ENCODE data around the gene PNPLA7. TPM values are rescaled to one million over a fixed set of nuclear protein-coding genes. Genes with fewer than 3 reads are reported as not detected.

The PNPLA7 gene
- total RNA-seq, 1 donor from 2014 or later, result 16.2 TPM

DNA sequence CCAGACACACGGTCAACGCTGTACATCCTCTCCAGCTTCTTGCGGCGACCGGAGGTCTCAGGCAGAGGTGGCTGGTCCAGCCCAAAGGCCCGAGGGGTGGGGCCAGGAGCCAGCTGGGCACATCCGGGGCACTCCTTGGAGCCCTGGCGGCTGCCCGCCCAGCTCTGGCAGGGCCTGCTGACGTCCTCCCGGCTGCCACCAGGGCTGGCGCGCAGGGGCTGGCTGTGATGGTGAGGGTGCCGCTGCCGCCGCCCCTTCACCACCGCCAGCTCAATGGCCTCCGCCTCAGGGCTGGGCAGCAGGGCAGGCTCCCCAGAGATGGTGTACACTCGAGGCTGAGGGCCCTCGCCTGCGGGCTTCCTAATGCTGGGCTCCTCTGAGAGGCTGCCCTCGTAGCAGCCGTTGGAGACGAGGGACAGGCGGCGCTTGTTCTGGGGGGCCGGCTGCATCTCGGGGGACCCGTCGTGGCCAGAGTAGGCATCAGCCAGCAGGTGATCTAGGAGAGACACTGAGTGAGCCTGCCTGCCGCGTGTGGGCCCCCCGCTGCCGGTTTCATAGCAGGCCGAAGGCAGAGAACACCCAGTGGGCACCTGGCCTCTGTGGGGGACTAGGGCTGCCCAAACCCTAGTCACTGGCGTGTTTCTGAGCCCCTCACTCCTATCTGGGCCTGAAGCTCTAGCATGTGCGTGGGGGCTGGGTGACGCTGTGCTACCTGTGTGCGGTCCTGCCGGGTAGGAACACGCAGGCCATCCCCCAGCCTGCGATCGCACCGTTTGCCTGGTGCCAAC is 92.6 kb downstream of the PNPLA7 start:
- peak overlapping the region; percentile 83 to 86 for H3K4me3 ChIP-seq
- H3K27me3 ChIP-seq, result no peaks in the 10 kb centered on the region
- H3K9me3 ChIP-seq, result no peaks in the 10 kb centered on the region
- intact Hi-C loops (cut with DNase I), result no loop called here
- TF ChIP-seq, protein P1, sequence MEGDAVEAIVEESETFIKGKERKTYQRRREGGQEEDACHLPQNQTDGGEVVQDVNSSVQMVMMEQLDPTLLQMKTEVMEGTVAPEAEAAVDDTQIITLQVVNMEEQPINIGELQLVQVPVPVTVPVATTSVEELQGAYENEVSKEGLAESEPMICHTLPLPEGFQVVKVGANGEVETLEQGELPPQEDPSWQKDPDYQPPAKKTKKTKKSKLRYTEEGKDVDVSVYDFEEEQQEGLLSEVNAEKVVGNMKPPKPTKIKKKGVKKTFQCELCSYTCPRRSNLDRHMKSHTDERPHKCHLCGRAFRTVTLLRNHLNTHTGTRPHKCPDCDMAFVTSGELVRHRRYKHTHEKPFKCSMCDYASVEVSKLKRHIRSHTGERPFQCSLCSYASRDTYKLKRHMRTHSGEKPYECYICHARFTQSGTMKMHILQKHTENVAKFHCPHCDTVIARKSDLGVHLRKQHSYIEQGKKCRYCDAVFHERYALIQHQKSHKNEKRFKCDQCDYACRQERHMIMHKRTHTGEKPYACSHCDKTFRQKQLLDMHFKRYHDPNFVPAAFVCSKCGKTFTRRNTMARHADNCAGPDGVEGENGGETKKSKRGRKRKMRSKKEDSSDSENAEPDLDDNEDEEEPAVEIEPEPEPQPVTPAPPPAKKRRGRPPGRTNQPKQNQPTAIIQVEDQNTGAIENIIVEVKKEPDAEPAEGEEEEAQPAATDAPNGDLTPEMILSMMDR (IDR thresholded peaks at IDR 0.05), result no peak
- no peak for TF ChIP-seq POLR2A (IDR thresholded peaks at IDR 0.05)
- no peak for TF ChIP-seq POLR2AphosphoS5 (IDR thresholded peaks at IDR 0.05; ENCODE audit: insufficient read depth in 1 of 2, low read depth in 1 of 2)
- H3K4me1 ChIP-seq, result peaks cover 43% of the 10 kb centered on the region
- peak overlapping the region; percentile 65 for H3K27ac ChIP-seq
- DNase-seq (ENCODE audit: extremely low spot score in 2 of 2), result no peak
- H3K36me3 ChIP-seq, result no peaks in the 10 kb centered on the region

DNA sequence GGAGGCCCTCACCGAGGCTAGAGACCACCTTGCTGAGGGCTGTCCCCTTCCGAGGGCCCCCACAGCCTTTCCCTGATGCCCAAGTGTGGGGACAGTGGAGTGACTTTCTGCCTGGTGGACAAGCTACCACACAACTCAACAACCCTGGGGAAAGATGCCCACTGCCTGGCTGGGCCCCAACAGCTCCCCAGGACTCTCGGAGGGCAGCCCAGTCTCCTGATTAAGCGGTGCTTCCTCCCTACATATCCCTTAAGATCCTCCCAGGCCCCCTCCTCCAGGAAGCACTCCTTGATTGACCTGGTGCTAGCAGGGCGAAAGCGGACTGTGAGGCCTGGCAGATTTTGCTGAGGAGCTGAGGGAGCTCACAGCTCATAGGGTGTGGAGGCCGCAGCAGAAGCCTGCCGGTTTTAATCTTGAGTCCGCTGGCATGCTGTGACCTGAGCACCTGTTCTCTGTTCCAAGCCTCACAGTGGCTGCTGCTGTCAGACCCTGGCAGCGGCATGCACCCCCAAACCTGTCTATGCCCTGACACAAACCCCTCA is 93.3 kb downstream of the PNPLA7 start:
- H3K27ac ChIP-seq, result no peak overlapping the region
- no peaks in the 10 kb centered on the region for H3K27me3 ChIP-seq
- H3K36me3 ChIP-seq, result no peaks in the 10 kb centered on the region
- DNase-seq (ENCODE audit: extremely low spot score in 2 of 2), result no peak
- intact Hi-C loops (cut with DNase I), result no loop called here
- H3K9me3 ChIP-seq, result no peaks in the 10 kb centered on the region
- peaks cover 43% of the 10 kb centered on the region for H3K4me1 ChIP-seq
- no peak for TF ChIP-seq POLR2AphosphoS5 (IDR thresholded peaks at IDR 0.05; ENCODE audit: insufficient read depth in 1 of 2, low read depth in 1 of 2)
- TF ChIP-seq POLR2A (IDR thresholded peaks at IDR 0.05), result no peak
- TF ChIP-seq, protein P1 (IDR thresholded peaks at IDR 0.05), result no peak
- H3K4me3 ChIP-seq, result no peak overlapping the region

DNA sequence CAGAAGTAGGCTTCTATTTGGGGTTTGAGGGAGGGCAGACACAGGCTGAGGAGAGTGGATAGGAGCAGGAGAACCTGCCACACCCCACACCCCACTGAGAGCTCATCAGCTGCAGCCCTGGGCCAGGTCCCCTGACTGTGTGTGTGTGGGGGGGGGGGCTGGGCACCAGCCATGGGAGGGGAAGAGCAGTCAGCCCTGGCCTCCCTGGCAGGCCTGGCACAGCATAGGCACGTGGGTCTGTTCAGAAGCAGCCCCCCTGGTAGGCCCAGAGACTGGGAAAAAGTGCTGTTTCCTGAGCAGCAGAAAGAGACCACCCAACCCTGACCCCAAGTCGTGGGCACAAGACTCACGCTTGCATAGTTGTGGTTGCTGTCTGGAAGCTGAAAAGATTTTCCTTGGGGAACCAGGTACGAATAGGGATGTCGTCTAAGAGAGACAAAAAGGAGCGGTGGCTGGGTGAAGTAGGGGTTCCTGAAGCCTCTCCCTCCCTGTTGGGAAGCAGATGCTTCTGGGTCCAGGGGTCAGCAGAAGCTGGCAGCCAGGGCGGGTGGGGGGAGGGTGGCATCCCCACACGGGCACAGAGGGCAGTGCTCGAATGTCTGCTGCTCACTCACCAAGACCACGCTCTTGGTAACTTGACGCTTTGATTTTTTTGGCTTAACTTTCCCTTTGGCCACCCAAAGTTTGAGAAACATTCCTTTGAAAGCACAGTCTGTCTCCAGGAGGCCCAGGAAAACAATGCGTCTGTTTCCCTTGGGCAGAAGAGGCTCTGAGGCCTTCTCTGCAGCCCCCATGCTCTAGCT is 93.9 kb downstream of the PNPLA7 start:
- no peak for DNase-seq (ENCODE audit: extremely low spot score in 2 of 2)
- TF ChIP-seq, protein P1 (IDR thresholded peaks at IDR 0.05), result no peak
- TF ChIP-seq POLR2A (IDR thresholded peaks at IDR 0.05), result no peak
- TF ChIP-seq POLR2AphosphoS5 (IDR thresholded peaks at IDR 0.05; ENCODE audit: insufficient read depth in 1 of 2, low read depth in 1 of 2), result no peak
- intact Hi-C loops (cut with DNase I), result no loop called here
- Histone ChIP-seq H3K4me1 (peaks cover 43% of the 10 kb centered on the region), H3K36me3 (no peaks in the 10 kb centered on the region), H3K4me3 (no peak overlapping the region), H3K9me3 (no peaks in the 10 kb centered on the region), H3K27me3 (no peaks in the 10 kb centered on the region), H3K27ac (no peak overlapping the region)

DNA sequence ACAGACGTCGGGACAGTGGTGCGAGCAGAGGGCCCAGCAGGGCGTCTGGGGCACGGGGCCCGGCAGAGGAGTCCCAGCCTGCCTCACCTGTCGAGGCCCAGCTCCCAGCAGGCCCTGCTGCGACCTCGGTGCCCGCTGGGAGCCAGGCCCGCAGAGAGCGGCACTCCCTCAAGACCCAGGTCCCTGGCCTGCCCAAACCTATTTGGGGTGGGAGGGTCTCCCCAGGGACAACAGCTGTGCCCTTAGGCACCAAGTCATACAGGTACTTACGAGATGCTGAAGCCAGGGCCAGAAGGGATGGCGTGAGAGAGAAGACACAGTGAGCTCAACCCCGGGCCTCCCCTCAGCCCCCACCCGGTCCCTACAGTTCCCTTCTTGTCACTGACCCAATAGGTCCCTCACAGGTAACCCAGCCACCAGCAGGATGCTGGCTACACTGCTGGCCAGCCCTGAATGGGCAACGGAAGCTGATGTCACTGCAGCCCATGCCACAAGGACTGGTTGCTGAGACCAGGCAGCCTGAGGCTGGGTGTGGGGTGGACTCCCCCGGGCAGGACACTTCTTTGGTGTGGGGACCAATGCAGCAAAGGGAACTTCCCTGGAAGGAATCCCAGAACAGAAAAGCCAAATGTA is 94.7 kb downstream of the PNPLA7 start:
- Histone ChIP-seq H3K27me3 (no peaks in the 10 kb centered on the region), H3K4me3 (no peak overlapping the region), H3K36me3 (no peaks in the 10 kb centered on the region), H3K4me1 (peaks cover 43% of the 10 kb centered on the region), H3K9me3 (no peaks in the 10 kb centered on the region), H3K27ac (no peak overlapping the region)
- intact Hi-C loops (cut with DNase I), result no loop called here
- no peak for DNase-seq (ENCODE audit: extremely low spot score in 2 of 2)
- TF ChIP-seq, protein P1 (IDR thresholded peaks at IDR 0.05), result no peak
- TF ChIP-seq POLR2AphosphoS5 (IDR thresholded peaks at IDR 0.05; ENCODE audit: insufficient read depth in 1 of 2, low read depth in 1 of 2) (no peak), POLR2A (IDR thresholded peaks at IDR 0.05) (no peak)
